ENCODE data around the gene TJP3.
"Not testable (repeated sequence)": the region's sequence is repeated elsewhere in the genome, so short reads cannot be mapped to it uniquely, and the experiment has no call there.

Gene TJP3, protein sequence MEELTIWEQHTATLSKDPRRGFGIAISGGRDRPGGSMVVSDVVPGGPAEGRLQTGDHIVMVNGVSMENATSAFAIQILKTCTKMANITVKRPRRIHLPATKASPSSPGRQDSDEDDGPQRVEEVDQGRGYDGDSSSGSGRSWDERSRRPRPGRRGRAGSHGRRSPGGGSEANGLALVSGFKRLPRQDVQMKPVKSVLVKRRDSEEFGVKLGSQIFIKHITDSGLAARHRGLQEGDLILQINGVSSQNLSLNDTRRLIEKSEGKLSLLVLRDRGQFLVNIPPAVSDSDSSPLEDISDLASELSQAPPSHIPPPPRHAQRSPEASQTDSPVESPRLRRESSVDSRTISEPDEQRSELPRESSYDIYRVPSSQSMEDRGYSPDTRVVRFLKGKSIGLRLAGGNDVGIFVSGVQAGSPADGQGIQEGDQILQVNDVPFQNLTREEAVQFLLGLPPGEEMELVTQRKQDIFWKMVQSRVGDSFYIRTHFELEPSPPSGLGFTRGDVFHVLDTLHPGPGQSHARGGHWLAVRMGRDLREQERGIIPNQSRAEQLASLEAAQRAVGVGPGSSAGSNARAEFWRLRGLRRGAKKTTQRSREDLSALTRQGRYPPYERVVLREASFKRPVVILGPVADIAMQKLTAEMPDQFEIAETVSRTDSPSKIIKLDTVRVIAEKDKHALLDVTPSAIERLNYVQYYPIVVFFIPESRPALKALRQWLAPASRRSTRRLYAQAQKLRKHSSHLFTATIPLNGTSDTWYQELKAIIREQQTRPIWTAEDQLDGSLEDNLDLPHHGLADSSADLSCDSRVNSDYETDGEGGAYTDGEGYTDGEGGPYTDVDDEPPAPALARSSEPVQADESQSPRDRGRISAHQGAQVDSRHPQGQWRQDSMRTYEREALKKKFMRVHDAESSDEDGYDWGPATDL
- 0 to 0.68 (median 0.12) reads per million in 18 experiments for total RNA-seq

GRCh38 chr19:3708207-3708931 lies at the start of gene TJP3:
Gene TJP3 (plus strand): TSS chr19:3708384. CDS start chr19:3728433, 20,049 bp downstream.
- no peak for DNase-seq

DNA sequence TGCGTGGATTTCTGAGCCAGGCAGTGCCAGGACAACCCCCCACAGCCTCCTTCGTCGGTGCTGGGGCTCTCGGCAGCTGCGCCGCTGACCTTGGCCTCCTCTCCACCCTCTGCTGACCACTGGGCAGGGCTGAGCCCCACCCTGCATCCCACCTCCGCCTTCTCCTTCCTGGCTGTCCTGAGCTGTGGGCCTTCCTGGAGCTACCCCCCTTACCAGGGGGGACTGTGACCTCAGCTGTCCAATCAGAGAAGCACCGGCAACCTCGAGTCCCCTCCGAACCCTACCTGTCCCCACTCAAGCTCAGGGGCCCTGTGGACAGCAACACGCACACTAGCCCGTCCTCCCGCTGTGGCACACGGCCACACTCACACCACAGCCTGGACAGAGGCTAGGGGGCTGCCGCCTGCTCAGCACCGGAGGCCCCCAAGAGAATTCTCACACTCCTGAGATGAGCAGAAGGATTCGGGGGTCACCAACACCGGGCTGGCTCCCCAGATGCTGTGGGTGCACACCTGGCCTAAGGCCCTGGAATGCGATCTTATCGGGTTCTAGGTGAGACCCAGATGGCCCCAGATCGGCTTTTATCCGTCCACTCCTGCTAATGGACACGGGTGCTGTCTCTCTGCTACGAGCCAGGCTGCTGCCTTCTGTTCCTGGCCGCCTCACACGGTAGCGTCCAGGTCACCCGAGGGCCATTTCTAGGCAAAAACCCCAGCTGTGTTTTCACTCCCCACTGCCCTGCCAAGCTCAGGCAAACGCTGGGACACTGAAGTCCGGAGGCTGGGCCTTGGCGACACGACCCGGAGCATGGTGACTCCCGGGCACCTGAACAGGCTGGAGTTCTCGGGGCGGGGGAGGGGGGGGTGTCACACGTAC lies 49.1 kb upstream of the TJP3 start:
- DNase-seq, result no peak

DNA sequence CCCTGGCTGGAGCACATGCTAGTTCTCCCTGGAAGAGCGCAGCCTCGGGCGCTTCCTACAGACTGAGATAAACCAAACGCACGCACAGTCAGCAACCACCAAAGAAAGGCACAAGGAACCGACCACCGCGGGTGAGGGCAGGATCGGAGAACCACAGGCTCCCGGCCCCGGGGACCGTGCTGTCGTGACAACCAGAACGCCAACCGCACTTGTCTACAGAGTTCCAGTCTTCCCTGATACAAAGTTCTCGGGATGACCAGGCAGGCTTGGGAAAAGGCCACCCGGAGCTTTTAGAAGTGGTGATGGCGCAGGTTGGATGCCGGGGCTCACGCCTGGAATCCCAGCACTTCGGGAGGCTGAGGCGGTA lies 48.5 kb upstream of the TJP3 start:
- no peak for DNase-seq

- DNase-seq, result no peak
These were observed 47.5 kb upstream of the TJP3 start for GRCh38 chr19:3660493-3661219.

GRCh38 chr19:3661284-3662238 lies 46.6 kb upstream of the TJP3 start:
- no peak for DNase-seq

- no peak for DNase-seq
These were observed 44.3 kb upstream of the TJP3 start for GRCh38 chr19:3663838-3664237.

GRCh38 chr19:3664879-3665642 lies 43.1 kb upstream of the TJP3 start:
- no peak for DNase-seq

DNA sequence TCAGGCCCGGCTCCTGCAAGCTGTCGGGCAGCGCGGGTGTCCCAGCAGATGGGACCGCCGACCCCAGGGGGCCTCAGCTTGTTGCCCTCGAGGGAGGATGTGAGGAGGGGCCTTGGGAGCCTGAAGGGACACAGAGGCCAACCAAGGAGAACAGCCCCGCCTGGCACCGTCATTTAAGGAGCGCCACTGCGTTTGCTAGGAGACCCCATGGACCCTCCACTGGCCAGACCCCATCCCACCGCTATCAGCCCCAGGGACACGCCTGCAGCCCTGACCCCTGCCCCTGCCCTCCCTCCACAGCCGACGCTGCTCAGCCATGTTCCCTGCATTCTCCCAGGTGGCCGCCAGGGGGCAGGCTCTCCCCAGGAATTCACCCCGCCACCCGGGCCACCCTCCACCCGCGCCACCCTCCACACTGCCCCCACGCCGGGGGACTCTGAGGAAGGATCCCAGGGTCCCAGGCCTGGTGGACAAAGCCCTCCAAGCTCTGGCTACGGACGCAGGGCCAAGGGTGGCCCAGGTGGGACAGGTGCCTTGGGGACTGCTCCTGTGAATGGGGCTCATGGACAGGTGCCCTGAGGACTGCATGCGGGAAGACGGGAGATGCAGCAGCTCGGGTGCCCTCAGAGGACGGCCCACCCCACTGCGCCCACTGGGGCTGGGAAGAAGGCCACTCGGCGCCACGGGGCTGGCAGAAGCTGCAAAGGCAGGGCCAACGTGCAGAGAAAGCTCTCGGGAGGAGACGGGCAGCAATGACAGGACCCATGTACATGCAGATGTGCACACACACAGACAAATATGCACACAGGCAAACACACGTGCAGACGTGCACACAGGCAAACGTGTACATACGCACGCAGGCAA lies 42.3 kb upstream of the TJP3 start:
- DNase-seq, result peak; percentile 18 to 36

DNA sequence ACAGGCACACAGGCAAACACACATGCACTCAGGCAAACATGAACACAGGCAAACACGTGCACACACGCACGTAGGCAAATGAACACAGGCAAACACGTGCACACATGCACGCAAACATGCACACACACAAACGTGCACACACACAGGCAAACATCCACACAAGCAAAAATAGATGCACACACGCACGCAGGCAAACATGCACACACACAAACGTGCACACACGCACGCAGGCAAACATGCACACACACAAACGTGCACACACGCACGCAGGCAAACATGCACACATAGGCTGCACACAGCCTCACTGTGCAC lies 41.7 kb upstream of the TJP3 start:
- not testable (repeated sequence) for DNase-seq

DNA sequence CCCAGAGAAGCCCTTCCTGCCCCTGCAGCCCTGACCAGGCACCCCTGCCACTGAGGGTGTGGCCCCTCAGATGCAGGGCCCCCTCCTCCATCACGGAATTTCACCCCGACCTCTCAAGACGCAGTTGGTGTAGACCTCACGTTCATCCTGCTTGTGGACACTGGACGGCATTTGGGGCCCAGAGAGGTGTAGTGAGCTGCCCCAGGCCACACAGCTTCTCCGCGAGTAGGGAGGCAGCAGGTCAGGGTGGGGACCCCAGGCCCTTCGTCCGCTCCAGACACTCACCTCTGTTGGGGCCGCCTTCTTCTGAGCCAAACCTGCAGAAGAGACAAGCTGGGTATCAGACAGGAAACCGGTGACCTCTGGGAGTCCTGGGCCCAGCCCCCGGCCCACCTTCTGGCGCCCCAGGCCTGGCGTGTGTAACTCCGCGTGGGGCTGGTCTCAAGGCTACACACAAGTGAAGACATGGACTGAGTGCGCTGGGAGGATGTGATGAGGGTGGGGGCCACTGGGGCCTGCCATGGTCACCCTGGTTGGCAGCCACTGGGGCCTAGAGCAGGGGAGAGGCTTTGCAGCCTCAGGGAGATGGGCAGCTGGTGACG lies 41.0 kb upstream of the TJP3 start:
- DNase-seq, result no peak

- DNase-seq, result no peak
These were observed 40.4 kb upstream of the TJP3 start for GRCh38 chr19:3667766-3668165.

DNA sequence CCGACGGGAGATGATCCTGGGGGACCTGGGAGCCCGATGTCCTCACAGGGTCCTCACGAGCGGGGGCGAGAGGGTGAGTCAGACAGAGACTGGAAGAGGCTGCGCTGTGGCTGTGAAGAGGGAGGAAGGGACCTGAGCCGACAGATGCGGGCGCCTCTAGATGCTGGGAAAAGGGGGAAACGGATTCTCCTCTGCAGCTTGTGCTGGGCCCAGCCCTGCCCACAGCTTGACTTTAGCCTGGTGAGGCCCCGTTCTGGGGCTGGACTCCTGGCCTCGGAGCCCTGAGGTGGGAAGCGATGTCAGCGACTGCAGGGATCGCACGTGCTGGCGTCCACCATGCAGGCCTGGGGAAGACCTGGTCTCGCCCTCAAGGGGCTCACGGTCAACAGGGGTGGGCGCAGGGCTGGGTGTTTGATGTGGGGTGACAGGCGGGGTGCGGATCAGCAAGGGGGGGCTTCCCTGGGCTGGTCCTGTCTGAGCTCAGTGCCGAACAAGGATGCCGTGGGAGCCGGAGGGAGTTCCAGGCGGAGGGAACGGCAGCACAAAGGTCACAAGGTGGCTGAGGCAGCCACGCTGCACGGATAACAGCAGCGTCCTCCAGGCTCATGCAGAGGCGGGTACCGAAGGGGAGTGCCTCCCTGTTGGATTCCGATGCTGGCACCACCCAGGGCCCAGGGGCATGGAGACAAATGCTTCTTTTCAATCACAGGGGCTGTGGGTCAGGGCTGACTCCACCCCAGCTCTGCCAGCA lies 39.7 kb upstream of the TJP3 start:
- DNase-seq, result peak in 1 of 2 donors; percentile 22

GRCh38 chr19:3669082-3669946 lies 38.9 kb upstream of the TJP3 start:
- no peak for DNase-seq

DNA sequence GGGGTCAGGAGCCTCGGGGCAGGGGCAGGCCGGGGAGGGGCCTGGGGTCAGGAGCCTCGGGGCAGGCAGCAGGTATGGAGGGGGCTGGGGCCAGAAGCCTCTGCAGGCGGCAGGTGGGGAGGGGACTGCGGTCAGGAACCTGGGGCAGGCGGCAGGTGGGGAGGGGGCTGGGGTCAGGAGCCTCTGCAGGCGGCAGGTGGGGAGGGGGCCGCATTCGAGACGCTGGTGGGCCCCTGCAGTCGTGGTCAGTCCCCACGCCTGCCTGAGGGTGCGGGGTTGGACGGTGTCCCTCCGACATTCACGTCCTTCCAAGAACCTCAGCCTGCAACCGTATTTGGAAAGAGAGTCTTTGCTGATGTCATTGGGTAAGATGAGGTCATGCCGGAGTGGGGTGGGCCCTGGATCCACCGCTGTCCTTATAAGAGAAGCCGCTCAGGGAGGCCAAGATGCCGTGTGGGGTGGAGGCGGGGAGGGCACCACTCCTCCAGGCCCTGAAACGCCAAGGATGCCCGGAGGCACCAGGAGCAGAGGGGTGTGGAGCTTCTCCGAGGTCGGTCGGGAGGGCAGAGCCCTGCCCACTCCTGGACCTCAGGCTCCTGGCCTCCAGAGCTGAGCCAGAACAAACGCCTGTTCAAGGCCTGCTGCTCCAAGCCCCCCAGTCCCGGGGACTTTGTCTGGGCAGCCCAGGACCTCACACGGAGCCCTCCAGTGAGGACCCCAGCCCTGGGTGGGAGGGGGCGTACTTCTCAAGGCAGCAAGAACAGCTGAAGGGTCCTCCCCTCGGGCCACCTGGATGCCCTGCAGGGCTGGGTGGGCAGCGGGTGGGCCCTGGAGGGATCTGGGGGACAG lies 38.0 kb upstream of the TJP3 start:
- DNase-seq, result peak; percentile 61 to 83
